Stomach smooth muscle (tissue), 2 donors: ENCODE results near the gene ZNF638.

Experiments
- H3K27ac ChIP-seq: one replicate; pipeline ENCODE4 v1.7.0; 2013; ENCODE audit warnings: mild to moderate bottlenecking, low read length, inconsistent platforms
- H3K27me3 ChIP-seq, 2 donors: one replicate each; pipeline ENCODE4 v1.7.0; 2013; ENCODE audit warnings: low read length in 2 of 2; ENCODE audit not compliant: insufficient read depth in 2 of 2, control insufficient read depth in 1 of 2
- H3K36me3 ChIP-seq, 2 donors: one replicate each; pipeline ENCODE4 v1.7.0; 2013; ENCODE audit warnings: low read length in 2 of 2; ENCODE audit not compliant: control insufficient read depth in 2 of 2, insufficient read depth in 2 of 2
- H3K4me1 ChIP-seq: one replicate; pipeline ENCODE4 v1.7.0; 2013; ENCODE audit warnings: low read length; ENCODE audit not compliant: control insufficient read depth, insufficient read depth
- H3K4me3 ChIP-seq, 2 donors: one replicate each; pipeline ENCODE4 v1.7.0; 2013; ENCODE audit warnings: low read length in 2 of 2
- H3K9ac ChIP-seq, 2 donors: one replicate each; pipeline ENCODE4 v1.7.0; 2013; ENCODE audit warnings: low read length in 2 of 2, mild to moderate bottlenecking in 1 of 2
- H3K9me3 ChIP-seq, 2 donors: one replicate each; pipeline ENCODE4 v1.7.0; 2013; ENCODE audit warnings: low read length in 2 of 2; ENCODE audit not compliant: control insufficient read depth in 2 of 2
- donor health status: healthy.
- donor health status: Pancreatic carcinoma.

Gene ZNF638

GRCh38 chr2:71462641-71463341 is 131.2 kb downstream of the ZNF638 start:
- no peaks in the 10 kb centered on the region for H3K9me3 ChIP-seq
- H3K9ac ChIP-seq, result no peak overlapping the region
- H3K36me3 ChIP-seq, result no peaks in the 10 kb centered on the region
- H3K4me3 ChIP-seq, result no peak overlapping the region
- peaks cover 0 to 3% of the 10 kb centered on the region in 2 donors for H3K27me3 ChIP-seq
- H3K4me1 ChIP-seq, result peaks cover 55% of the 10 kb centered on the region
- H3K27ac ChIP-seq, result no peak overlapping the region

GRCh38 chr2:71463342-71463654 is 131.7 kb downstream of the ZNF638 start:
- peaks cover 0 to 3% of the 10 kb centered on the region in 2 donors for H3K27me3 ChIP-seq
- no peaks in the 10 kb centered on the region for H3K9me3 ChIP-seq
- H3K27ac ChIP-seq, result no peak overlapping the region
- no peak overlapping the region for H3K4me3 ChIP-seq
- H3K9ac ChIP-seq, result no peak overlapping the region
- H3K4me1 ChIP-seq, result peaks cover 50% of the 10 kb centered on the region
- H3K36me3 ChIP-seq, result no peaks in the 10 kb centered on the region

DNA sequence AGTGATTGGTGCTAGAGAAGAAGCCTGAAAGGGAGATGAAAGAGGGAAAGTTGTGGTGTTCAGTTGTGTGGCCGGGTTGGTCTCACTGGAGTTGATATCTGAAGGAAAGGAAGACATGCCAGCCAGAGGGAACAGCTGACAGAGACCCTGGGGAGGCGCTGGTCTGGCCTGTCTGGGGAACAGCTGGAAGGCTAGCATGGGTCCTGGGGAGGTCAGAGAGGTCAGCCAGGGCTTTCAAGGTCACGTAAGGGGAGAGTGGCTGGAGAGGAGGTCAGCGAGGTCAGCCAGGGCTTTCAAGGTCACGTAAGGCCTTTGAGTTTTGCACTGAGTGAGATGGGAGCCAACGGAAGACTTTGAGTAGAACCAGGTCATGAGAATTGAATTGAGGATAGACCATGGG is 132.8 kb downstream of the ZNF638 start:
- Histone ChIP-seq H3K27ac (no peak overlapping the region), H3K4me3 (no peak overlapping the region), H3K9me3 (no peaks in the 10 kb centered on the region), H3K9ac (no peak overlapping the region), H3K27me3 (peaks cover 0 to 3% of the 10 kb centered on the region in 2 donors), H3K4me1 (peaks cover 49% of the 10 kb centered on the region), H3K36me3 (no peaks in the 10 kb centered on the region)

GRCh38 chr2:71465356-71465755 is 133.8 kb downstream of the ZNF638 start:
- no peak overlapping the region for H3K9ac ChIP-seq
- H3K36me3 ChIP-seq, result no peaks in the 10 kb centered on the region
- H3K4me1 ChIP-seq, result peaks cover 44% of the 10 kb centered on the region
- no peak overlapping the region for H3K27ac ChIP-seq
- peaks cover 0 to 3% of the 10 kb centered on the region in 2 donors for H3K27me3 ChIP-seq
- H3K4me3 ChIP-seq, result no peak overlapping the region
- H3K9me3 ChIP-seq, result no peaks in the 10 kb centered on the region

DNA sequence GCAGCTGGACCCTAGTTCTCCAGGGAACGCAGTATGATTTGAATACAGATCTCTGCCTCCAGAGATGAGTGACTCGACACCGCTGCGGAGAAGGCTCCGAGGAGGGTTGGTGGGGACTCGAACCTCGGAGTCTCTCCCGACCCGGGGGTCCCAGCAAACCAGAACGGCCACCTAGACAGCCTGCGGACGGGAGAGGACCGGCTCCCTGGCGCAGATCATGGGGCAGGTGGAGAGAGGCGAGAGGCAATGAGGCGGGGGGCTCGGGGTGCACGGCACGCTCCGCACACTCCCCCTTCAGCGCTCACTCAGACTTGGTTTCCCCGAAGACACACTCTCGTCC is 134.3 kb downstream of the ZNF638 start:
- Histone ChIP-seq H3K9ac (peak overlapping the region; percentile 13 to 64), H3K27me3 (peaks cover 0 to 3% of the 10 kb centered on the region in 2 donors), H3K4me3 (peak overlapping the region; percentile 65 to 84), H3K27ac (no peak overlapping the region), H3K9me3 (no peaks in the 10 kb centered on the region), H3K4me1 (peaks cover 38% of the 10 kb centered on the region), H3K36me3 (no peaks in the 10 kb centered on the region)

DNA sequence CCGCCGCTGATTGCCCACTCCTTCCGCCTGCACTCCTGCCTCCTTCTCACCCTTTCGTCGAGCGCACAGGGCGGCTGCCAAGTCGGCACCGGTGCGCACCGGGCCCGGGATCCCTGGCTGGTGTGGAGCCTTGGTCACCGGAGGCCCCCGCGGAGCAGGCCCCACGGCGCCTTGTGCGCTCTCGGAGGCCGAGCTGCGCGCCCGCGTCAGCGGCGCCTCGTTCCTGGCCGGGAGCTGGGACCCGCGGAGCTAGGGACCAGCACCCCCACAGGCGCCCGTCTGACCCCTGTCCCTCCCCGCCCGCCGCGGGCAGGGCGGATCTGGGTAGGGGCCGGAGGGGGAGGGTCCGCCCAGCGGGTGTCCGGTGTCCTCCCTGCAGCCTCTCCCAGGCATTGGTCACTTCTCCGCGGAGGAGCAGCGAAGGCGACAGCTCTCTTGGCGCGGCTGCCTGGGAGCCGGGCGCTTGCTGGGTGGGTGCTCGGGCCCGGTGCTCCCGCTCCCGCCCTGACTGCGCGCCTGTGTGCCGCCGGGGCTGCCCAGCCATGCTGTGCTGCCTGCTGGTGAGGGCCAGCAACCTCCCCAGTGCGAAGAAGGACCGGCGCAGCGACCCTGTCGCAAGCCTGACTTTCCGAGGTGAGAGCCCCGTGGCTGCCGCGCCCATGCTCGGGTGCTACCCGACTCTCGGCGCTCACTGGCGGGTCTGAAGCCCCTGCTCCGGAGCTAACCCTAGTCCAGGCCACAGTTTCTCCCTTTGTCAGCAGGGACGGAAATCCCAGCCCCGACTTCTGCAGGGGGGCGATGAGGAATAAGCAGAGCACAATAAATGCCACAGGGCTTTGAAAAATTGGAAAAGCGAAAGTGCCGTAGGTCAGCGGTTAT is 135.0 kb downstream of the ZNF638 start:
- Histone ChIP-seq H3K9ac (peak overlapping the region; percentile 51 to 64), H3K9me3 (no peaks in the 10 kb centered on the region), H3K27ac (no peak overlapping the region)

GRCh38 chr2:71467180-71467815 is 135.7 kb downstream of the ZNF638 start:
- no peak overlapping the region for H3K27ac ChIP-seq
- peaks cover 0 to 3% of the 10 kb centered on the region in 2 donors for H3K27me3 ChIP-seq
- H3K4me1 ChIP-seq, result peaks cover 32% of the 10 kb centered on the region
- H3K36me3 ChIP-seq, result no peaks in the 10 kb centered on the region
- no peaks in the 10 kb centered on the region for H3K9me3 ChIP-seq
- H3K9ac ChIP-seq, result peak overlapping the region; percentile 51 to 64
- H3K4me3 ChIP-seq, result peak overlapping the region; percentile 65 to 84

More for the DNA sequence above, 135.0 kb downstream of the ZNF638 start:
- Histone ChIP-seq H3K36me3 (no peaks in the 10 kb centered on the region), H3K27me3 (peaks cover 0 to 3% of the 10 kb centered on the region in 2 donors), H3K4me1 (peaks cover 33% of the 10 kb centered on the region), H3K4me3 (peak overlapping the region; percentile 65 to 84)

GRCh38 chr2:71468279-71469015 is 136.9 kb downstream of the ZNF638 start:
- Histone ChIP-seq H3K4me3 (no peak overlapping the region), H3K27me3 (peaks cover 0 to 3% of the 10 kb centered on the region in 2 donors), H3K9ac (no peak overlapping the region), H3K27ac (no peak overlapping the region), H3K36me3 (no peaks in the 10 kb centered on the region), H3K9me3 (no peaks in the 10 kb centered on the region), H3K4me1 (peaks cover 32% of the 10 kb centered on the region)

DNA sequence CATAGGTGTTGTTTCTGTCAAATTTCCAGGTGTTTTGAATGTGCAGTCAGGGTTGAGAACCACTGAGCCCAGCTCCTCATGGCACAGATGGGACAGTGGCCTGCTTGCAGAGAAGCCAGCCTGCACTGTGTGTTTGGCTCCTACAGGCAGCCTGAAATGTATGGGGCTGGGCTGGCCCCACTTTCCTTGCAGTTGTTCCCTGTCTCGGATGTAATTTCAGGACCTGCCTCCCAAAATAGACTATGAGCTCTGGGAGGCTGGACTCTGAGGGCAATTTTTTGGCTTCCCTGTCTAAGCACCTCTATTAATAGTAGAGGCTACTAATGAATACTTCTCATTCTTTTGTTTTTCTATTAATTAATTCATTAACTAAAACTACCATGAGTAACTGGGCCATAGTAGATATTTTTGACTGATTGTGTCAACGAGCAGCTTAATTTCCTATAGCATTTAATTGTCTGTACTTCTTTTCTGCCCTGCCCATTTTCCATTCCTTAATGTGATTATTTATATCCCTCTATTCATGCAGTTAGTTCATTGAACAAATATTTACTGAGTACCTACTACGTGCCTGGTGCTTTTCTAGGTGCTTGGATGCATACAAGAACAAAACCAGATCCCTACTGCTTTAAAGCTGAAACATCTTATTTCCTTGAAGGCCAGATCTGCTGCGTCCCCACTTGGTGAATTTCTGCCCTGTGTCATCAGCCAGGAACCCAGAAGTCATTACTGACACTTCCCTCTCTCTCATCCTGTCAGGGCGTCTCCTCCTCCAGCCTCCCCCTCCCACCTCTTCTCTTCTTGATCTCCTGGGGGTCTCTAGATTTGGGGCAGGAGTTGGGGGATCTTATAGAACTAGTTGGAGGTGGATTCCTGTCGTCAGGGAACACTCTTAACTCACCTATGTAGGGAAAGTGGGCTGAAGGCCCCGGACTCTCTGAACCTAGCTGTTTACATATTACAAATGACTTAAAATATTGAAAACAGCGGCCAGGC is 138.1 kb downstream of the ZNF638 start:
- H3K4me3 ChIP-seq, result no peak overlapping the region
- H3K27ac ChIP-seq, result no peak overlapping the region
- peaks cover 32% of the 10 kb centered on the region for H3K4me1 ChIP-seq
- H3K9me3 ChIP-seq, result no peaks in the 10 kb centered on the region
- H3K27me3 ChIP-seq, result peaks cover 0 to 3% of the 10 kb centered on the region in 2 donors
- H3K9ac ChIP-seq, result no peak overlapping the region
- no peaks in the 10 kb centered on the region for H3K36me3 ChIP-seq
